Measurements from ENCODE around the gene FAM184B.

- TF ChIP-seq CTCF (IDR thresholded peaks at IDR 0.05; ENCODE audit: poor library complexity) (no peak), EZH2 (IDR thresholded peaks at IDR 0.05; ENCODE audit: borderline replicate concordance) (no peak), EZH2phosphoT487 (IDR thresholded peaks at IDR 0.05; ENCODE audit: low read depth, severe bottlenecking, unreplicated experiment) (no peak)
These were observed 156.6 kb downstream of the FAM184B start for GRCh38 chr4:17624821-17625220.
